NCI-H1092 treated with DMSO at 0.1 percent for 48 hours (cell line): Measurements from ENCODE around the gene B3GALT5.
"Not testable (repeated sequence)": the region's sequence is repeated elsewhere in the genome, so short reads cannot be mapped to it uniquely, and the experiment has no call there.

ENCODE experiments used
- DNase-seq: peaks from one replicate; lab custom pipeline; 2025; lab: John Stamatoyannopoulos, UW

Gene B3GALT5

GRCh38 chr21:39612233-39613040, at the start of gene B3GALT5:
B3GALT5 (plus strand) TSS chr21:39612940; CDS start chr21:39660560, 47,620 bp downstream.
- peak; percentile 13 for DNase-seq

GRCh38 chr21:39564200-39564599, 48.5 kb upstream of the B3GALT5 start:
- DNase-seq: peak; percentile 92

GRCh38 chr21:39567180-39567972, 45.4 kb upstream of the B3GALT5 start:
- DNase-seq: no peak

- DNase-seq: no peak
Observed at GRCh38 chr21:39568361-39568760, 44.4 kb upstream of the B3GALT5 start.

GRCh38 chr21:39575775-39576174, 37.0 kb upstream of the B3GALT5 start:
- no peak for DNase-seq

- no peak for DNase-seq
Observed at GRCh38 chr21:39576518-39577128, 36.1 kb upstream of the B3GALT5 start.

GRCh38 chr21:39579734-39580332, 32.9 kb upstream of the B3GALT5 start:
- DNase-seq: no peak

GRCh38 chr21:39580744-39581143, 32.0 kb upstream of the B3GALT5 start:
- no peak for DNase-seq

GRCh38 chr21:39581414-39581813, 31.3 kb upstream of the B3GALT5 start:
- DNase-seq: no peak

GRCh38 chr21:39582749-39583148, 30.0 kb upstream of the B3GALT5 start:
- no peak for DNase-seq

GRCh38 chr21:39583586-39583985, 29.2 kb upstream of the B3GALT5 start:
- DNase-seq: not testable (repeated sequence)

GRCh38 chr21:39587376-39587775, 25.4 kb upstream of the B3GALT5 start:
- DNase-seq: no peak

- no peak for DNase-seq
Observed at GRCh38 chr21:39588884-39589283, 23.9 kb upstream of the B3GALT5 start.

- no peak for DNase-seq
Observed at GRCh38 chr21:39593522-39593921, 19.2 kb upstream of the B3GALT5 start.

- DNase-seq: no peak
Observed at GRCh38 chr21:39595465-39595864, 17.3 kb upstream of the B3GALT5 start.

GRCh38 chr21:39597595-39597994, 15.1 kb upstream of the B3GALT5 start:
- DNase-seq: no peak

- no peak for DNase-seq
Observed at GRCh38 chr21:39599191-39599970, 13.4 kb upstream of the B3GALT5 start.

GRCh38 chr21:39601187-39601928, 11.4 kb upstream of the B3GALT5 start:
- no peak for DNase-seq

- DNase-seq: no peak
Observed at GRCh38 chr21:39602076-39602689, 10.6 kb upstream of the B3GALT5 start.

- no peak for DNase-seq
Observed at GRCh38 chr21:39602793-39603192, 9.9 kb upstream of the B3GALT5 start.
